Liver (tissue), 9 donors: ENCODE data around the gene FILIP1L. TPM values are rescaled to one million over a fixed set of nuclear protein-coding genes. Genes with fewer than 3 reads are reported as not detected.

ENCODE experiments used
- DNase-seq: peaks from one replicate; pipeline ENCODE4 v3.0.0-alpha.2; 2017; ENCODE audit warnings: low spot score
- H3K27ac ChIP-seq, 2 donors: one replicate each; pipeline ENCODE4 v1.7.0; 2013; ENCODE audit warnings: inconsistent platforms in 2 of 2, low read length in 2 of 2, control low read depth in 1 of 2, low read depth in 1 of 2, mild to moderate bottlenecking in 1 of 2
- H3K27me3 ChIP-seq, 4 donors: one replicate each; pipeline versions ENCODE4 v1.6.1 to v1.7.0; 2013; ENCODE audit warnings: low read length in 3 of 4, inconsistent platforms in 1 of 4, mild to moderate bottlenecking in 1 of 4, moderate library complexity in 1 of 4; ENCODE audit not compliant: control insufficient read depth in 4 of 4, insufficient read depth in 4 of 4
- H3K36me3 ChIP-seq, 4 donors: one replicate each; pipeline versions ENCODE4 v1.6.1 to v1.7.0; 2013; ENCODE audit warnings: low read length in 3 of 4, mild to moderate bottlenecking in 3 of 4, low read depth in 1 of 4, moderate library complexity in 1 of 4; ENCODE audit not compliant: control insufficient read depth in 4 of 4, insufficient read depth in 3 of 4
- H3K4me1 ChIP-seq, 4 donors: one replicate each; pipeline versions ENCODE4 v1.6.1 to v1.7.0; 2013; ENCODE audit warnings: low read length in 3 of 4, mild to moderate bottlenecking in 3 of 4, moderate library complexity in 1 of 4; ENCODE audit not compliant: control insufficient read depth in 4 of 4, insufficient read depth in 4 of 4
- H3K4me3 ChIP-seq, 3 donors: one replicate each; pipeline versions ENCODE4 v1.6.1 to v1.7.0; 2013; ENCODE audit warnings: low read length in 3 of 3, control low read depth in 1 of 3, low read depth in 1 of 3, mild to moderate bottlenecking in 1 of 3
- H3K9ac ChIP-seq, 2 donors: one replicate each; pipeline ENCODE4 v1.7.0; 2013; ENCODE audit warnings: low read length in 2 of 2, mild to moderate bottlenecking in 2 of 2, moderate library complexity in 2 of 2, control low read depth in 1 of 2, low read depth in 1 of 2
- H3K9me3 ChIP-seq, 4 donors: one replicate each; pipeline versions ENCODE4 v1.6.1 to v1.7.0; 2013; ENCODE audit warnings: low read length in 3 of 4; ENCODE audit not compliant: control insufficient read depth in 4 of 4
- ATF3 ChIP-seq: IDR thresholded peaks from 2 replicates; pipeline ENCODE4 v1.6.1; 2016; ENCODE audit warnings: antibody characterized with exemption
- CTCF ChIP-seq: fragments of 150-350 bp; IDR thresholded peaks from 2 replicates; pipeline ENCODE4 v1.5.1; 2017; ENCODE audit warnings: improper control_type of control experiment, low read depth, low read length; ENCODE audit not compliant: missing input control
- EGR1 ChIP-seq, 2 donors: IDR thresholded peaks; 2 replicates each; pipeline ENCODE4 v1.6.1; 2016 to 2018; ENCODE audit warnings: antibody characterized with exemption in 2 of 2, low read depth in 2 of 2
- GABPA ChIP-seq, 2 donors: IDR thresholded peaks in 1 of 2; conservative IDR thresholded peaks in 1 of 2; 2 replicates each; pipeline ENCODE4 v1.6.1; 2016; ENCODE audit warnings: antibody characterized with exemption in 2 of 2, mild to moderate bottlenecking in 1 of 2, moderate library complexity in 1 of 2
- HNF4A ChIP-seq, 2 donors: conservative IDR thresholded peaks; 2 replicates each; pipeline ENCODE4 v1.6.1; 2016; ENCODE audit warnings: antibody characterized with exemption in 2 of 2, mild to moderate bottlenecking in 2 of 2
- HNF4G ChIP-seq: IDR thresholded peaks from 2 replicates; pipeline ENCODE4 v1.6.1; 2016; ENCODE audit warnings: antibody characterized with exemption
- JUND ChIP-seq, 2 donors: IDR thresholded peaks; 2 replicates each; pipeline ENCODE4 v1.6.1; 2016; ENCODE audit warnings: antibody characterized with exemption in 2 of 2
- MAX ChIP-seq: IDR thresholded peaks from 2 replicates; pipeline ENCODE4 v1.6.1; 2016; ENCODE audit warnings: antibody characterized with exemption
- NR2F2 ChIP-seq: IDR thresholded peaks from 2 replicates; pipeline ENCODE4 v1.6.1; 2016; ENCODE audit warnings: antibody characterized with exemption
- RAD21 ChIP-seq, 2 donors: IDR thresholded peaks; 2 replicates each; pipeline ENCODE4 v1.6.1; 2016; ENCODE audit warnings: antibody characterized with exemption in 2 of 2, mild to moderate bottlenecking in 2 of 2
- REST ChIP-seq: IDR thresholded peaks from 2 replicates; pipeline ENCODE4 v1.6.1; 2016; ENCODE audit warnings: antibody characterized with exemption, mild to moderate bottlenecking
- RXRA ChIP-seq, 2 donors: IDR thresholded peaks; 2 replicates each; pipeline ENCODE4 v1.6.1; 2017 to 2018; ENCODE audit warnings: antibody characterized with exemption in 2 of 2, mild to moderate bottlenecking in 1 of 2
- SP1 ChIP-seq: IDR thresholded peaks from 2 replicates; pipeline ENCODE4 v1.6.1; 2018; ENCODE audit warnings: antibody characterized with exemption, mild to moderate bottlenecking
- TAF1 ChIP-seq: conservative IDR thresholded peaks from 2 replicates; pipeline ENCODE4 v1.6.1; 2016; ENCODE audit warnings: antibody characterized with exemption, mild to moderate bottlenecking
- YY1 ChIP-seq: IDR thresholded peaks from 2 replicates; pipeline ENCODE4 v1.6.1; 2016; ENCODE audit warnings: antibody characterized with exemption, mild to moderate bottlenecking
- ZBTB33 ChIP-seq: IDR thresholded peaks from 2 replicates; pipeline ENCODE4 v1.6.1; 2016; ENCODE audit warnings: antibody characterized with exemption
- WGBS: extraction: QIAGEN DNeasy Blood & Tissue Kit; methylation state at CpG from one replicate; pipeline ENCODE4 v1.1.7; 2013; 5-methylcytosine and 5-hydroxymethylcytosine counted together
- polyA plus RNA-seq, 2 donors: library from polyadenylated mRNA; stranded (reverse) in 1 of 2; unstranded in 1 of 2; fragments of 200-250 nt in 1 of 2; fragments of >200 nt in 1 of 2; fragmentation: Nextera tagmentation in 1 of 2; extraction: Ambion mirVana in 1 of 2; gene quantifications; one replicate each; pipeline versions ENCODE4 v1.2.1 to v1.2.3, GENCODE V29; 2013 to 2015
- total RNA-seq, 2 donors: library from RNA; depleted of rRNA; stranded (reverse); fragments of >200 nt; gene quantifications; one replicate each; pipeline ENCODE4 v1.2.3, GENCODE V29; 2014
- donor health status: healthy.
- donor health status: healthy.
- donor health status: healthy.
- donor health status: healthy.
- donor health status: healthy.

Gene FILIP1L
- total and polyA plus RNA-seq, 4 donors = 1.4 to 6.5 (median 1.9) TPM

- Histone ChIP-seq H3K9me3 (no peaks in the 10 kb centered on the region), H3K4me1 (no peaks in the 10 kb centered on the region), H3K9ac (no peak overlapping the region), H3K27ac (no peak overlapping the region), H3K4me3 (no peak overlapping the region), H3K27me3 (no peaks in the 10 kb centered on the region), H3K36me3 (no peaks in the 10 kb centered on the region)
- DNase-seq = no peak
- TF ChIP-seq TAF1 (no peak), HNF4G (no peak), ATF3 (no peak), RAD21 (IDR thresholded peaks at IDR 0.05) (no peak), REST (no peak), HNF4A (conservative IDR thresholded peaks at IDR 0.05) (no peak), SP1 (no peak), NR2F2 (no peak), ZBTB33 (no peak), GABPA (IDR thresholded peaks at IDR 0.05 in 1 of 2, conservative IDR thresholded peaks at IDR 0.05 in 1 of 2) (no peak), JUND (IDR thresholded peaks at IDR 0.05) (no peak), MAX (no peak), EGR1 (IDR thresholded peaks at IDR 0.05; ENCODE audit: low read depth in 2 of 2) (no peak), YY1 (no peak), CTCF (no peak), RXRA (IDR thresholded peaks at IDR 0.05) (no peak)
- 93% methylated on average over 3 of the region's 3 CpGs for WGBS
Measured at GRCh38 chr3:99947356-99947755, 166.9 kb downstream of the FILIP1L start.
